HCT116 (cell line): ENCODE results near the gene HPCAL1.

Source experiments
- ATF3 ChIP-seq: IDR thresholded peaks from 2 replicates; pipeline ENCODE4 v1.6.1; 2012
- CEBPB ChIP-seq: IDR thresholded peaks from 2 replicates; pipeline ENCODE4 v1.6.1; 2012; ENCODE audit warnings: low read depth
- CTCF ChIP-seq, 3 experiments: fragments of 200-600 bp in 1 of 3; sonication (generic) in 1 of 3; IDR thresholded peaks in 2 of 3; conservative IDR thresholded peaks in 1 of 3; 2 replicates each; pipeline ENCODE4 v1.5.1; 2012 to 2017; ENCODE audit warnings: low read depth in 2 of 3, low read length in 2 of 3, antibody characterized with exemption in 1 of 3, borderline replicate concordance in 1 of 3, control low read depth in 1 of 3, mild to moderate bottlenecking in 1 of 3, mixed read lengths in 1 of 3, mixed run types in 1 of 3, moderate library complexity in 1 of 3; ENCODE audit not compliant: insufficient read depth in 1 of 3
- EZH2 ChIP-seq: fragments of 200-600 bp; sonication (generic); IDR thresholded peaks from 2 replicates; pipeline ENCODE4 v1.6.1; 2017; ENCODE audit warnings: antibody characterized with exemption, mixed run types
- FOSL1 ChIP-seq: IDR thresholded peaks from 2 replicates; pipeline ENCODE4 v1.6.1; 2012; ENCODE audit warnings: low read depth
- JUND ChIP-seq: IDR thresholded peaks from 2 replicates; pipeline ENCODE4 v1.6.1; 2012
- POLR2A ChIP-seq: IDR thresholded peaks from 2 replicates; pipeline ENCODE4 v1.7.0; 2011; ENCODE audit warnings: borderline replicate concordance; ENCODE audit not compliant: insufficient read depth, insufficient read length; ENCODE audit errors: extremely low read depth
- RAD21 ChIP-seq: IDR thresholded peaks from 2 replicates; pipeline ENCODE4 v1.6.1; 2012; ENCODE audit warnings: low read depth, mild to moderate bottlenecking
- SIN3A ChIP-seq: IDR thresholded peaks from 2 replicates; pipeline ENCODE4 v1.6.1; 2012; ENCODE audit warnings: low read depth
- SP1 ChIP-seq: IDR thresholded peaks from 2 replicates; pipeline ENCODE4 v1.6.1; 2012; ENCODE audit warnings: low read depth
- TCF7L2 ChIP-seq: IDR thresholded peaks from 2 replicates; pipeline ENCODE4 v1.7.0; 2011; ENCODE audit warnings: borderline replicate concordance, inconsistent platforms; ENCODE audit not compliant: insufficient read depth, insufficient read length; ENCODE audit errors: extremely low read depth
- YY1 ChIP-seq: IDR thresholded peaks from 2 replicates; pipeline ENCODE4 v1.6.1; 2011; ENCODE audit warnings: low read length, low read depth, moderate library complexity, mild to moderate bottlenecking; ENCODE audit not compliant: insufficient replicate concordance; ENCODE audit errors: extremely low read depth
- ZBTB33 ChIP-seq: IDR thresholded peaks from 2 replicates; pipeline ENCODE4 v1.6.1; 2011; ENCODE audit warnings: mild to moderate bottlenecking, low read length, moderate library complexity; ENCODE audit not compliant: insufficient replicate concordance; ENCODE audit errors: extremely low read depth

- TF ChIP-seq CTCF (IDR thresholded peaks at IDR 0.05 in 2 of 3, conservative IDR thresholded peaks at IDR 0.05 in 1 of 3; ENCODE audit: borderline replicate concordance in 1 of 3, insufficient read depth in 1 of 3, low read depth in 2 of 3, low read length in 2 of 3) (no peak), ZBTB33 (no peak), SIN3A (no peak), YY1 (no peak), JUND (no peak), ATF3 (no peak), CEBPB (no peak), SP1 (no peak), TCF7L2 (no peak), POLR2A (no peak), RAD21 (no peak), FOSL1 (no peak), EZH2 (no peak)
Measured at GRCh38 chr2:10271509-10271908, 31.2 kb upstream of the HPCAL1 start.
